Transverse colon (tissue), 4 donors: ENCODE measurements around the gene NEDD4L. TPM values are rescaled to one million over a fixed set of nuclear protein-coding genes. Genes with fewer than 3 reads are reported as not detected.
A peak's percentile ranks its signal among the peaks of the same experiment; 100 is the strongest.

ENCODE experiments used
- DNase-seq: peaks from one replicate; pipeline ENCODE4 v3.0.0-alpha.2; 2019
- H3K27ac ChIP-seq, 4 donors: fragments of 200-600 bp; sonication (generic); 2 replicates each; pipeline ENCODE4 v1.5.1; 2016 to 2018; ENCODE audit warnings: inconsistent platforms in 4 of 4
- H3K27me3 ChIP-seq: fragments of 200-600 bp; sonication (generic); 2 replicates; pipeline ENCODE4 v1.5.1; 2017; ENCODE audit warnings: inconsistent platforms
- H3K36me3 ChIP-seq, 4 donors: fragments of 200-600 bp; sonication (generic); 2 replicates each; pipeline ENCODE4 v1.5.1; 2017 to 2019; ENCODE audit warnings: inconsistent platforms in 4 of 4
- H3K4me1 ChIP-seq, 4 donors: fragments of 200-600 bp; sonication (generic); 2 replicates each; pipeline ENCODE4 v1.5.1; 2017 to 2020; ENCODE audit warnings: inconsistent platforms in 4 of 4
- H3K4me3 ChIP-seq, 4 donors: fragments of 200-600 bp; sonication (generic); 1 replicate in 1 of 4; 2 replicates in 3 of 4; pipeline versions ENCODE4 v1.5.1 to v1.6.1; 2017 to 2019; ENCODE audit warnings: inconsistent platforms in 4 of 4
- H3K9me3 ChIP-seq, 2 donors: fragments of 200-600 bp; sonication (generic); 2 replicates each; pipeline ENCODE4 v1.5.1; 2017 to 2019; ENCODE audit warnings: inconsistent platforms in 2 of 2
- EP300 ChIP-seq: sonication (generic); formaldehyde crosslinking; IDR thresholded peaks from one replicate; pipeline ENCODE4 v1.6.1; 2017; ENCODE audit warnings: antibody characterized with exemption, low read depth
- POLR2A ChIP-seq: fragments of 450-650 bp; IDR thresholded peaks from one replicate; pipeline ENCODE4 v1.6.1; 2016; ENCODE audit warnings: antibody characterized with exemption, mild to moderate bottlenecking, moderate library complexity
- POLR2AphosphoS5 ChIP-seq, 3 donors: sonication (generic); formaldehyde crosslinking; IDR thresholded peaks; one replicate each; pipeline ENCODE4 v1.6.1; 2016; ENCODE audit warnings: antibody characterized with exemption in 3 of 3
- WGBS, 2 donors: methylation state at CpG; one replicate each; pipeline ENCODE4 v1.1.5; 2018; ENCODE audit warnings: low coverage in 1 of 2; 5-methylcytosine and 5-hydroxymethylcytosine counted together
- in situ Hi-C, 4 donors: fragments of 200-750 bp; cut with MboI; loops; one replicate each; pipeline versions ENCODE4 v1.15.0 to v1.15.1; 2017; ENCODE audit warnings: low sequenced_read_pairs in 3 of 4, low pct_ligation_motif_present in 1 of 4, low pct_unique_long_range_greater_than_20kb in 1 of 4
- intact Hi-C: fragments of 100-400 bp; cut with DNase I; formaldehyde crosslinking; loops from one replicate; pipeline ENCODE4 v1.15.1; 2023; ENCODE audit warnings: low total_unique reads
- total RNA-seq, 4 donors: library from RNA; depleted of rRNA; stranded (reverse); fragments of >200 nt; gene quantifications; one replicate each; pipeline ENCODE4 v1.1.0, GENCODE V29; 2016
- TF ChIP-seq, protein P1 (sequence below), 5 experiments: fragments of 200-600 bp in 3 of 5; fragments of 450-650 bp in 2 of 5; sonication (generic) in 3 of 5; IDR thresholded peaks; 1 replicate in 2 of 5; 2 replicates in 3 of 5; pipeline ENCODE4 v1.5.1; 2016 to 2017; ENCODE audit warnings: antibody characterized with exemption in 5 of 5, inconsistent platforms in 3 of 5, mild to moderate bottlenecking in 2 of 5, moderate library complexity in 1 of 5

Gene NEDD4L
- total RNA-seq, 4 donors from 2014 or later = 217 to 773 (median 305) TPM

DNA sequence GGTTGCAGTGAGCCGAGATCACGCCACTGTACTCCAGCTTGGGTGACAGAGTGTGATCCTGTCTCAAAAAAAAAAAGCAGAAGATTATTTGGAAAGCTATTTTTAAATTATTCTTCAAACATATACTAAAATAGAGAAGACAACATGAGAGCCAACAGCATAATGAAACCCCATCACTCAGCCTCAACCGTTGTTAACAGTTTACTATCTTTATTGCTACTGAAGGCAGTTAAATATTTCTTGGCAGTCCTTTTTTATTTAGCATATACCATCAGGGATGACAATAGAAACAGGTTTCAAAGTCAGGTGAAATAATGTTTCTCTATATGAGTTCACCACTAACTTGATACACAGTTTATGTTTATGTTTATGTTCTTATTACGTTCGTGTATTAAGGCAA is 157.2 kb downstream of the NEDD4L start:
- intact Hi-C loops = no loop called here
- in situ Hi-C loops = no loop called here

DNA sequence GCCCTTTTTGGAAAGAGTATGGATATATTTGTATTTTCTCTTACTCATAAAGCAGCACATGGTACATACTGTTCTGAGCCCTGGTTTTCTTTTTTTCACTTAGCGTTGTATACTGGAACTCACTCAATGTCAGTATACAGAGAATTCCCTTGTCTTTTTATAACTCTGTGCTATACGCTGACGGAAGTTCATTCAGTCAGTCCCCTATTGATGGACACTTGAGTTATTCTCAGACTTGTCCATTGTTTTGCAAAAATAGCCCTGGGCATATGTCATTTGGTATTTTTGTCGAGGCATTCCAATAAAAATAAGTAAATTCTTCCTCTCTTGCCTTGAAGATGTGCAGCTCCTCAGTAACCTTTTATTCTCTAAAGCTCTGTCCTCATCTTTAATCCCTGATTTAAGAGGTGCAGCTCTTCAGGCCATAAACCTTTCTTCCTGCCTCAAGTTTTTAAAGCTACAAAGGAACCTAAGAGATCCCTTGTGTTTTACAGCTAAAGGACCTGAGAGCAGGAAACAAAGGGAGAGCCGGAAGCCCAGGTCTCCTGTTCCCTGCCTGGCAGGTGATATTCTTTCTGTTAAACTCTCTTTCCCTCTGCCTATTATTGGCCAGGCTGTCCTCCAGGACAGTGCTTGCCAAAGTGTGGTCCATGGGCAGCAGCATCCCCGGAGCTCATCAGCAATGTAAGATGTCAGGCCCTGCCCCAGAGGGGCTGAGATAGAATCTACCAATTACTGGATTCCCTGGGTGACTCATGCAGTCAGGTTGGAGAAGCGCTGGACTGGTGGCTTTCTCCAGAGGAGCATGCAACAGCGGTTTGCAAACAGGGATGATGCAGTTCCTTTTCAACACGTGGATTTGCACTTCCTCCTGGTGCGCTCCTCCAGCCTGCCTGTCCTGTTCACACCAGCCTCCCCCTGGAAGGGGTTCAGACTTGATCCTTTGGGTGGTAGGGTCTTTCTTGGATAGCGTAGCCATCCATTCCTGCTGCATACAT is 158.0 kb downstream of the NEDD4L start:
- Histone ChIP-seq H3K27me3 (no peaks in the 10 kb centered on the region), H3K9me3 (no peaks in the 10 kb centered on the region), H3K4me3 (no peak overlapping the region), H3K4me1 (peaks cover 0 to 48% (median 32%) of the 10 kb centered on the region in 4 donors), H3K36me3 (no peaks in the 10 kb centered on the region), H3K27ac (peak overlapping the region; percentile 68 to 82 (median 73))
- in situ Hi-C loops = no loop called here
- intact Hi-C loops = no loop called here
- 40 to 46% methylated on average over 5 to 11 of the region's 11 CpGs for WGBS, 2 donors
- peak; percentile 46 for DNase-seq
- TF ChIP-seq EP300 (no peak), POLR2A (no peak), POLR2AphosphoS5 (IDR thresholded peaks at IDR 0.05) (no peak)
- TF ChIP-seq, protein P1, sequence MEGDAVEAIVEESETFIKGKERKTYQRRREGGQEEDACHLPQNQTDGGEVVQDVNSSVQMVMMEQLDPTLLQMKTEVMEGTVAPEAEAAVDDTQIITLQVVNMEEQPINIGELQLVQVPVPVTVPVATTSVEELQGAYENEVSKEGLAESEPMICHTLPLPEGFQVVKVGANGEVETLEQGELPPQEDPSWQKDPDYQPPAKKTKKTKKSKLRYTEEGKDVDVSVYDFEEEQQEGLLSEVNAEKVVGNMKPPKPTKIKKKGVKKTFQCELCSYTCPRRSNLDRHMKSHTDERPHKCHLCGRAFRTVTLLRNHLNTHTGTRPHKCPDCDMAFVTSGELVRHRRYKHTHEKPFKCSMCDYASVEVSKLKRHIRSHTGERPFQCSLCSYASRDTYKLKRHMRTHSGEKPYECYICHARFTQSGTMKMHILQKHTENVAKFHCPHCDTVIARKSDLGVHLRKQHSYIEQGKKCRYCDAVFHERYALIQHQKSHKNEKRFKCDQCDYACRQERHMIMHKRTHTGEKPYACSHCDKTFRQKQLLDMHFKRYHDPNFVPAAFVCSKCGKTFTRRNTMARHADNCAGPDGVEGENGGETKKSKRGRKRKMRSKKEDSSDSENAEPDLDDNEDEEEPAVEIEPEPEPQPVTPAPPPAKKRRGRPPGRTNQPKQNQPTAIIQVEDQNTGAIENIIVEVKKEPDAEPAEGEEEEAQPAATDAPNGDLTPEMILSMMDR (IDR thresholded peaks at IDR 0.05) = no peak

More for the DNA sequence above, 157.2 kb downstream of the NEDD4L start:
- no peaks in the 10 kb centered on the region for H3K27me3 ChIP-seq
- WGBS, 2 donors = 59 to 61% methylated on average over 4 to 5 of the region's 5 CpGs
- no peak overlapping the region for H3K4me3 ChIP-seq
- peak overlapping the region; percentile 68 to 82 (median 73) for H3K27ac ChIP-seq
- no peaks in the 10 kb centered on the region for H3K9me3 ChIP-seq
- no peak for DNase-seq
- peaks cover 0 to 52% (median 33%) of the 10 kb centered on the region in 4 donors for H3K4me1 ChIP-seq
- H3K36me3 ChIP-seq = no peaks in the 10 kb centered on the region
- TF ChIP-seq, protein P1 (IDR thresholded peaks at IDR 0.05) = no peak
- TF ChIP-seq EP300 (no peak), POLR2AphosphoS5 (IDR thresholded peaks at IDR 0.05) (no peak), POLR2A (no peak)

DNA sequence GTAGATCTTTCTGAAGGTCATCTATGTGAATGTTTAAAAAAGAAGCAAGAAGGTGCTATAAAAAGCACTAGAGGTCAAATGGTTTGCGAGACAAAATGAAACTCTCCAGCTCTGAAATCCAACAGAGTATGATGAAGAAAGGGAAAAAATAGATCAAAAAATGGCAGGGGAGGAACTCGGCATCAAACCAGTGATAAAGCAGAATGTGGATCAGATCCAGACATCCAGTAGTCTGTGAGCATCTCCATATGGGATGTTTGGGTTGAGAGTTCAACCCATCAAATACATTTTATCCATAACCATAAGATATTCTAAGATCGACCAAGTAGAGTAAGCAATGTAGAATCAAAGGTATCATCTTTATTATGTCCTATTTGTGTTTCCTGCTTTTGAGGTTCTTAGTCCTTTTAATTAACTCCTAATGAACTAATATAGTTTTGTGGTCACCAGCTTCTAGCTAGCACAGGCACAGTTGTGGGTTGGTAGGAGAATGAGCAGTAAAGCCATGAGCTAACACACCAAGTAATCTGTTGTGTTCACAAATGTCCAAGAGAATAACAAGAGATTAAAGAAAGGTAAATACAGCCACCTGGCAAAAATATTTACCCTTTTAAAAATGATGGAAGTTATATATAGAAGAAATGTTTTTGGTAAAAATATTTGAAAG is 160.9 kb downstream of the NEDD4L start:
- 77 to 81% methylated on average over 3 of the region's 3 CpGs for whole genome bisulfite sequencing, 2 donors
- H3K27me3 ChIP-seq = no peaks in the 10 kb centered on the region
- H3K36me3 ChIP-seq = no peaks in the 10 kb centered on the region
- DNase-seq = no peak
- TF ChIP-seq, protein P1 (IDR thresholded peaks at IDR 0.05) = no peak
- no peak for TF ChIP-seq EP300
- TF ChIP-seq POLR2A = no peak
- no peak for TF ChIP-seq POLR2AphosphoS5 (IDR thresholded peaks at IDR 0.05)
- H3K4me3 ChIP-seq = no peak overlapping the region
- no peaks in the 10 kb centered on the region for H3K9me3 ChIP-seq
- H3K4me1 ChIP-seq = peaks cover 3 to 42% (median 33%) of the 10 kb centered on the region in 4 donors
- intact Hi-C loops = no loop called here
- H3K27ac ChIP-seq = peak overlapping the region; percentile 15 to 38 (median 23)
- in situ Hi-C loops = no loop called here
